Skeletal muscle satellite cell (primary cell): ENCODE results near the gene EXOSC9.

ENCODE experiments used
- H3K27me3 ChIP-seq: 2 replicates; pipeline ENCODE4 v1.7.0; 2013; ENCODE audit warnings: low read length; ENCODE audit not compliant: control insufficient read depth, insufficient read depth
- H3K36me3 ChIP-seq: 2 replicates; pipeline ENCODE4 v1.7.0; 2013; ENCODE audit warnings: mild to moderate bottlenecking, control low read depth, low read length; ENCODE audit not compliant: insufficient read depth
- H3K4me1 ChIP-seq: 2 replicates; pipeline ENCODE4 v1.7.0; 2013; ENCODE audit warnings: low read length; ENCODE audit not compliant: control insufficient read depth, insufficient read depth
- H3K4me2 ChIP-seq: 2 replicates; pipeline ENCODE4 v1.7.0; 2013; ENCODE audit warnings: mild to moderate bottlenecking, low read length
- H3K4me3 ChIP-seq: 2 replicates; pipeline ENCODE4 v1.7.0; 2013; ENCODE audit warnings: low read length
- H3K9ac ChIP-seq: 2 replicates; pipeline ENCODE4 v1.7.0; 2013; ENCODE audit warnings: mild to moderate bottlenecking, low read depth, low read length, moderate library complexity
- H3K9me3 ChIP-seq: replicated peaks from 2 replicates; pipeline ENCODE4 v1.7.0; 2013; ENCODE audit warnings: mild to moderate bottlenecking, control low read depth, low read length

Gene EXOSC9

GRCh38 chr4:121827853-121828252 lies 26.7 kb downstream of the EXOSC9 start:
- H3K36me3 ChIP-seq, result peaks cover 14% of the 10 kb centered on the region
- no peak overlapping the region for H3K4me2 ChIP-seq
- H3K4me1 ChIP-seq, result peaks cover 18% of the 10 kb centered on the region
- H3K9me3 ChIP-seq, result no peaks in the 10 kb centered on the region
- no peak overlapping the region for H3K4me3 ChIP-seq
- H3K27me3 ChIP-seq, result no peaks in the 10 kb centered on the region
- no peak overlapping the region for H3K9ac ChIP-seq

- Histone ChIP-seq H3K36me3 (peaks cover 22% of the 10 kb centered on the region), H3K27me3 (no peaks in the 10 kb centered on the region), H3K9me3 (no peaks in the 10 kb centered on the region), H3K4me1 (peaks cover 18% of the 10 kb centered on the region), H3K4me2 (no peak overlapping the region), H3K4me3 (no peak overlapping the region), H3K9ac (no peak overlapping the region)
Measured at GRCh38 chr4:121829511-121829910, 28.4 kb downstream of the EXOSC9 start.

DNA sequence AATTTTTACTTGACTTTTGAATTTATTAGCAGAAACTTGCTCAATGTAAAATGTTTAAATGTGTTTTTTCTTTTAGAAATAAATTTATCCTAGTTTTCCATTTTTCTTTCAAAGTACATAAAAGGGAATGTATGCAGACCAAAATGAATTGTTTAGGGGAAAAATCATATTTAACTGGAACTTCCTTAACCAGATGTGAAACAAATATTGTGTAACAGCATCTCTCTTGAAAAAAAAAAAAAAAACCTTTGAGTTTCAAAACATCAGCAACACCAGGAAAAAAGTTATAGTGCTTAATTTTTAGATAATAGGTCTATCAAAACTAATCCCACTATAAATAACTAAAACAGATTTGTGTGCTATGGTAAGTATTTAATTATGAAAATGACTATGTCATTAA lies 37.0 kb downstream of the EXOSC9 start:
- Histone ChIP-seq H3K4me1 (no peaks in the 10 kb centered on the region), H3K9ac (no peak overlapping the region), H3K4me2 (no peak overlapping the region), H3K27me3 (no peaks in the 10 kb centered on the region), H3K4me3 (no peak overlapping the region), H3K36me3 (peaks cover 40% of the 10 kb centered on the region), H3K9me3 (no peaks in the 10 kb centered on the region)

GRCh38 chr4:121842862-121843261 lies 41.7 kb downstream of the EXOSC9 start:
- no peaks in the 10 kb centered on the region for H3K4me1 ChIP-seq
- no peak overlapping the region for H3K9ac ChIP-seq
- H3K9me3 ChIP-seq, result no peaks in the 10 kb centered on the region
- H3K4me2 ChIP-seq, result no peak overlapping the region
- H3K27me3 ChIP-seq, result no peaks in the 10 kb centered on the region
- H3K36me3 ChIP-seq, result peaks cover 50% of the 10 kb centered on the region
- H3K4me3 ChIP-seq, result no peak overlapping the region

GRCh38 chr4:121846662-121847061 lies 45.5 kb downstream of the EXOSC9 start:
- H3K9ac ChIP-seq, result no peak overlapping the region
- H3K4me3 ChIP-seq, result no peak overlapping the region
- no peaks in the 10 kb centered on the region for H3K4me1 ChIP-seq

GRCh38 chr4:121851354-121851753 lies 50.2 kb downstream of the EXOSC9 start:
- Histone ChIP-seq H3K9me3 (no peaks in the 10 kb centered on the region), H3K4me3 (no peak overlapping the region), H3K36me3 (peaks cover 16% of the 10 kb centered on the region), H3K27me3 (no peaks in the 10 kb centered on the region), H3K9ac (no peak overlapping the region), H3K4me1 (no peaks in the 10 kb centered on the region), H3K4me2 (no peak overlapping the region)

More at GRCh38 chr4:121846662-121847061, 45.5 kb downstream of the EXOSC9 start:
- H3K9me3 ChIP-seq, result no peaks in the 10 kb centered on the region
- no peaks in the 10 kb centered on the region for H3K27me3 ChIP-seq
- no peak overlapping the region for H3K4me2 ChIP-seq
- peaks cover 46% of the 10 kb centered on the region for H3K36me3 ChIP-seq

DNA sequence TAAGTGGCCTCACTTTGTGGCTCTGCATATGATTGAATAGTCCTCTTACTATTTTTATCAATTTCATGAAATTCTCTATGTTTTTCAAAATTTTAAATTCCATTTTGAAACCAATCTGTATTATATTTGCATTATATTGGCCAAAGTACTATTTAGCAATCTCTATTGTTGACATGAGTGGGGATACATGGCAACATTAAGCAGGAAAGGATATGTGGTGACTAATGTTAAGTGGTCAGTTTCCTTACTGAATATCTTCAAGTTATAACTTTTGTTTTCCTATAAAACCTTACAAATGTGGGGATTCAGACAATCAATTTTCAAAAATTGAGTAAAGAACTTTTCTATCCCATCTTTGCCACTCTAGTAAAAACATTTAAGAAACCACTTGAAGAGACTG lies 59.0 kb downstream of the EXOSC9 start:
- no peaks in the 10 kb centered on the region for H3K4me1 ChIP-seq
- H3K9ac ChIP-seq, result no peak overlapping the region
- H3K4me3 ChIP-seq, result no peak overlapping the region
- no peaks in the 10 kb centered on the region for H3K9me3 ChIP-seq
- H3K36me3 ChIP-seq, result peaks cover 43% of the 10 kb centered on the region
- no peaks in the 10 kb centered on the region for H3K27me3 ChIP-seq
- no peak overlapping the region for H3K4me2 ChIP-seq

GRCh38 chr4:121861426-121861825 lies 60.3 kb downstream of the EXOSC9 start:
- H3K4me2 ChIP-seq, result no peak overlapping the region
- no peak overlapping the region for H3K9ac ChIP-seq
- H3K4me3 ChIP-seq, result no peak overlapping the region
- peaks cover 52% of the 10 kb centered on the region for H3K36me3 ChIP-seq
- H3K9me3 ChIP-seq, result no peaks in the 10 kb centered on the region
- H3K4me1 ChIP-seq, result no peaks in the 10 kb centered on the region
- no peaks in the 10 kb centered on the region for H3K27me3 ChIP-seq

DNA sequence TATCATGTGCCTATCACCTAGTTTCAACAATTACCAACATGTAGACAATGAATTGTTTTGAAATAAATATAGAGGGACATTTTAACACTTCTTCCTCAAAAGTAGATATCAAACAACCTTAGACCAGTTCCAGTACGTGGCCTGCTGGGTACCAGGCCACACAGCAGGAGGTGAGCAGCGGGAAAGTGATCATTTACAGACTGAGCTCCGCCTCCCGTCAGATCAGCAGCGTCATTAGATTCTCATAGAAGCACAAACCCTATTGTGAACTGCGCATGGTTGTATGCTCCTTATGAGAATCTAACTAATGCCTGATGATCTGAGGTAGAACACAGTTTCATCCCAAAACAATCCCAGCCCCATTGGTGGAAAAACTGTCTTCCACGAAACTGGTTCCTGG lies 62.7 kb downstream of the EXOSC9 start:
- peaks cover 52% of the 10 kb centered on the region for H3K36me3 ChIP-seq
- H3K4me2 ChIP-seq, result no peak overlapping the region
- H3K4me3 ChIP-seq, result no peak overlapping the region
- no peaks in the 10 kb centered on the region for H3K9me3 ChIP-seq
- H3K27me3 ChIP-seq, result no peaks in the 10 kb centered on the region
- no peak overlapping the region for H3K9ac ChIP-seq
- H3K4me1 ChIP-seq, result peaks cover 2% of the 10 kb centered on the region
